ENCODE measurements around the gene DHRS3. TPM values are rescaled to one million over a fixed set of nuclear protein-coding genes. Genes with fewer than 3 reads are reported as not detected.

The DHRS3 gene
- total RNA-seq, 1 experiment from 2014 or later, result 87.0 TPM

GRCh38 chr1:12556957-12557935 lies 60.8 kb downstream of the DHRS3 start:
- ATAC-seq (no peak), DNase-seq (ENCODE audit: low read depth, low spot score) (no peak)
- RAD21 ChIA-PET (ENCODE audit: low non-redundant PET in 1 of 2, low total read pairs in 2 of 2, uncharacterized antibody in 2 of 2, unreplicated experiment in 2 of 2), result no interaction called here
- Histone ChIP-seq H3K4me1 (ENCODE audit: control insufficient read depth in 1 of 2, insufficient read depth in 2 of 2, low read length in 2 of 2) (peaks cover 10 to 35% of the 10 kb centered on the region in 2 experiments; a peak in 3 of 4 replicates), H2AFZ (ENCODE audit: low read depth, low read length, poor library complexity, severe bottlenecking) (no peak overlapping the region), H3K27me3 (ENCODE audit: insufficient read depth, low read length) (no peaks in the 10 kb centered on the region), H3K4me2 (ENCODE audit: low read length) (peak overlapping the region; percentile 15; the same call in 1 of the 2 replicates), H3K9me3 (ENCODE audit: control insufficient read depth in 1 of 2, insufficient read depth in 1 of 2, low read depth in 1 of 2, low read length in 2 of 2) (no peaks in the 10 kb centered on the region), H3K9me2 (ENCODE audit: insufficient read depth) (no peaks in the 10 kb centered on the region), H3K27ac (ENCODE audit: low read depth, low read length) (no peak overlapping the region), H3K9ac (ENCODE audit: low read length) (no peak overlapping the region), H3K36me3 (ENCODE audit: control insufficient read depth in 1 of 2, insufficient read depth in 2 of 2, low read length in 2 of 2) (no peaks in the 10 kb centered on the region), H4K20me1 (ENCODE audit: insufficient read depth) (no peaks in the 10 kb centered on the region), H3K79me2 (ENCODE audit: insufficient read depth, low read length) (no peaks in the 10 kb centered on the region), H3K4me3 (replicated peaks in 1 of 2; ENCODE audit: low read depth in 1 of 2, low read length in 2 of 2) (no peak overlapping the region)
- no TSS peak for BruUV-seq (replicated peaks)
- POLR2A ChIA-PET, result no interaction called here
- TF ChIP-seq ELF1 (IDR thresholded peaks at IDR 0.05; ENCODE audit: borderline replicate concordance, low read depth), result no peak
- no peak for TF ChIP-seq POLR2AphosphoS5 (IDR thresholded peaks at IDR 0.05; ENCODE audit: low read depth, low read length)
- TF ChIP-seq YY1 (IDR thresholded peaks at IDR 0.05; ENCODE audit: extremely low read depth, insufficient replicate concordance, low read depth, low read length), result no peak
- no peak for TF ChIP-seq FOSL1 (IDR thresholded peaks at IDR 0.05; ENCODE audit: low read depth)
- no peak for TF ChIP-seq TCF7L2 (IDR thresholded peaks at IDR 0.05; ENCODE audit: borderline replicate concordance, extremely low read depth, insufficient read depth, insufficient read length)
- no peak for TF ChIP-seq EGR1 (IDR thresholded peaks at IDR 0.05; ENCODE audit: low read depth)
- no peak for TF ChIP-seq JUND (IDR thresholded peaks at IDR 0.05)
- TF ChIP-seq, protein P1, sequence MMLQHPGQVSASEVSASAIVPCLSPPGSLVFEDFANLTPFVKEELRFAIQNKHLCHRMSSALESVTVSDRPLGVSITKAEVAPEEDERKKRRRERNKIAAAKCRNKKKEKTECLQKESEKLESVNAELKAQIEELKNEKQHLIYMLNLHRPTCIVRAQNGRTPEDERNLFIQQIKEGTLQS (IDR thresholded peaks at IDR 0.05), result no peak
- no peak for TF ChIP-seq ZFX (IDR thresholded peaks at IDR 0.05)
- no peak for TF ChIP-seq POLR2A (IDR thresholded peaks at IDR 0.05; ENCODE audit: borderline replicate concordance, extremely low read depth, insufficient read depth, insufficient read length)
- no peak for TF ChIP-seq CEBPB (IDR thresholded peaks at IDR 0.05; ENCODE audit: low read depth)
- TF ChIP-seq, protein P2, sequence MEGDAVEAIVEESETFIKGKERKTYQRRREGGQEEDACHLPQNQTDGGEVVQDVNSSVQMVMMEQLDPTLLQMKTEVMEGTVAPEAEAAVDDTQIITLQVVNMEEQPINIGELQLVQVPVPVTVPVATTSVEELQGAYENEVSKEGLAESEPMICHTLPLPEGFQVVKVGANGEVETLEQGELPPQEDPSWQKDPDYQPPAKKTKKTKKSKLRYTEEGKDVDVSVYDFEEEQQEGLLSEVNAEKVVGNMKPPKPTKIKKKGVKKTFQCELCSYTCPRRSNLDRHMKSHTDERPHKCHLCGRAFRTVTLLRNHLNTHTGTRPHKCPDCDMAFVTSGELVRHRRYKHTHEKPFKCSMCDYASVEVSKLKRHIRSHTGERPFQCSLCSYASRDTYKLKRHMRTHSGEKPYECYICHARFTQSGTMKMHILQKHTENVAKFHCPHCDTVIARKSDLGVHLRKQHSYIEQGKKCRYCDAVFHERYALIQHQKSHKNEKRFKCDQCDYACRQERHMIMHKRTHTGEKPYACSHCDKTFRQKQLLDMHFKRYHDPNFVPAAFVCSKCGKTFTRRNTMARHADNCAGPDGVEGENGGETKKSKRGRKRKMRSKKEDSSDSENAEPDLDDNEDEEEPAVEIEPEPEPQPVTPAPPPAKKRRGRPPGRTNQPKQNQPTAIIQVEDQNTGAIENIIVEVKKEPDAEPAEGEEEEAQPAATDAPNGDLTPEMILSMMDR (IDR thresholded peaks at IDR 0.05 in 2 of 3, conservative IDR thresholded peaks at IDR 0.05 in 1 of 3; ENCODE audit: borderline replicate concordance in 1 of 3, insufficient read depth in 1 of 3, low read depth in 2 of 3, low read length in 2 of 3), result no peak
- no peak for TF ChIP-seq ZNF274 (IDR thresholded peaks at IDR 0.05; ENCODE audit: low read depth, low read length)
- intact Hi-C loops (cut with micrococcal nuclease), result no loop called here
- CTCF ChIA-PET, result no interaction called here

Data from HCT116 (cell line).